ENCODE measurements around the gene PRIMA1. TPM values are rescaled to one million over a fixed set of nuclear protein-coding genes. Genes with fewer than 3 reads are reported as not detected.

The PRIMA1 gene
- total and polyA plus RNA-seq, 2 experiments from 2014 or later = 2.1 to 3.5 TPM

- Histone ChIP-seq H3K4me1 (ENCODE audit: insufficient read depth) (no peaks in the 10 kb centered on the region), H3K4me3 (no peak overlapping the region), H3K27me3 (ENCODE audit: insufficient read depth) (no peaks in the 10 kb centered on the region), H3K36me3 (ENCODE audit: insufficient read depth) (no peaks in the 10 kb centered on the region), H4K20me1 (replicated peaks; ENCODE audit: insufficient read depth) (no peaks in the 10 kb centered on the region), H3K27ac (ENCODE audit: low read depth) (no peak overlapping the region), H3K4me2 (no peak overlapping the region), H3F3A (replicated peaks; ENCODE audit: low read depth) (no peaks in the 10 kb centered on the region), H3K9me2 (ENCODE audit: insufficient read depth) (no peaks in the 10 kb centered on the region), H3K79me2 (replicated peaks; ENCODE audit: insufficient read depth) (no peaks in the 10 kb centered on the region), H2AFZ (no peak overlapping the region)
- Mint-ChIP-seq H3K4me3 (no peak overlapping the region), H3K36me3 (ENCODE audit: low read depth) (peaks cover 6% of the 10 kb centered on the region; the same call in 2 of the 3 replicates), H3K27me3 (ENCODE audit: insufficient read depth, low read depth, poor library complexity) (peaks cover 7% of the 10 kb centered on the region), H3K4me1 (peaks cover 5% of the 10 kb centered on the region), H3K9me3 (peaks cover 2% of the 10 kb centered on the region; the same call in 2 of the 3 replicates), H3K27ac (no peak overlapping the region)
- peak; percentile 53 for DNase-seq (ENCODE audit: low spot score)
- peak; percentile 42; the same call in 2 of the 3 replicates for ATAC-seq
- no peak for TF ChIP-seq JUNB (IDR thresholded peaks at IDR 0.05; ENCODE audit: unreplicated experiment)
- peak; percentile 21 to 37; a peak in 3 of 4 replicates for TF ChIP-seq CTCF (conservative IDR thresholded peaks at IDR 0.05; ENCODE audit: low read depth in 2 of 2)
- no peak for TF ChIP-seq ETS1 (IDR thresholded peaks at IDR 0.05)
Measured at GRCh38 chr14:93702946-93703345, 85.3 kb downstream of the PRIMA1 start.

- no peaks in the 10 kb centered on the region for H3K27me3 ChIP-seq (ENCODE audit: insufficient read depth)
- H3K36me3 ChIP-seq (ENCODE audit: insufficient read depth) = no peaks in the 10 kb centered on the region
- H3K9me2 ChIP-seq (ENCODE audit: insufficient read depth) = no peaks in the 10 kb centered on the region
- no peak overlapping the region for H3K27ac ChIP-seq (ENCODE audit: low read depth)
- H3K4me2 ChIP-seq = no peak overlapping the region
- H3K4me1 ChIP-seq (ENCODE audit: insufficient read depth) = no peaks in the 10 kb centered on the region
- no peak overlapping the region for H2AFZ ChIP-seq
- H3K79me2 ChIP-seq (replicated peaks; ENCODE audit: insufficient read depth) = no peaks in the 10 kb centered on the region
- no peaks in the 10 kb centered on the region for H4K20me1 ChIP-seq (replicated peaks; ENCODE audit: insufficient read depth)
- ATAC-seq (no peak), DNase-seq (ENCODE audit: low spot score) (no peak)
- Mint-ChIP-seq H3K36me3 (ENCODE audit: low read depth) (peaks cover 10% of the 10 kb centered on the region; the same call in 2 of the 3 replicates), H3K27ac (no peak overlapping the region), H3K9me3 (peaks cover 6% of the 10 kb centered on the region; the same call in 2 of the 3 replicates), H3K4me3 (no peak overlapping the region), H3K4me1 (peaks cover 5% of the 10 kb centered on the region), H3K27me3 (ENCODE audit: insufficient read depth, low read depth, poor library complexity) (peaks cover 7% of the 10 kb centered on the region)
- no peaks in the 10 kb centered on the region for H3F3A ChIP-seq (replicated peaks; ENCODE audit: low read depth)
- no peak overlapping the region for H3K4me3 ChIP-seq
- TF ChIP-seq REST (IDR thresholded peaks at IDR 0.05; ENCODE audit: unreplicated experiment) = no peak
- TF ChIP-seq EZH2 (IDR thresholded peaks at IDR 0.05; ENCODE audit: low read depth, unreplicated experiment) = no peak
- TF ChIP-seq CREB1 (CRISPR knock-in tag; IDR thresholded peaks at IDR 0.05; ENCODE audit: low read depth) = no peak
- no peak for TF ChIP-seq POLR2AphosphoS5 (IDR thresholded peaks at IDR 0.05; ENCODE audit: low read depth)
- no peak for TF ChIP-seq ZNF114 (CRISPR knock-in tag; IDR thresholded peaks at IDR 0.05)
- TF ChIP-seq CTCF (conservative IDR thresholded peaks at IDR 0.05; ENCODE audit: low read depth in 2 of 2) = no peak
- TF ChIP-seq JUNB (IDR thresholded peaks at IDR 0.05; ENCODE audit: unreplicated experiment) = no peak
Measured at GRCh38 chr14:93701562-93701961, 86.7 kb downstream of the PRIMA1 start.

Data from GM23338 (cell line).